Hippocampal formation (tissue), 2 donors: ENCODE results near the gene POC1A.

Experiments
- DNase-seq, 2 donors: peaks; one replicate each; lab custom pipeline; 2025; lab: John Stamatoyannopoulos, UW

Gene POC1A

DNA sequence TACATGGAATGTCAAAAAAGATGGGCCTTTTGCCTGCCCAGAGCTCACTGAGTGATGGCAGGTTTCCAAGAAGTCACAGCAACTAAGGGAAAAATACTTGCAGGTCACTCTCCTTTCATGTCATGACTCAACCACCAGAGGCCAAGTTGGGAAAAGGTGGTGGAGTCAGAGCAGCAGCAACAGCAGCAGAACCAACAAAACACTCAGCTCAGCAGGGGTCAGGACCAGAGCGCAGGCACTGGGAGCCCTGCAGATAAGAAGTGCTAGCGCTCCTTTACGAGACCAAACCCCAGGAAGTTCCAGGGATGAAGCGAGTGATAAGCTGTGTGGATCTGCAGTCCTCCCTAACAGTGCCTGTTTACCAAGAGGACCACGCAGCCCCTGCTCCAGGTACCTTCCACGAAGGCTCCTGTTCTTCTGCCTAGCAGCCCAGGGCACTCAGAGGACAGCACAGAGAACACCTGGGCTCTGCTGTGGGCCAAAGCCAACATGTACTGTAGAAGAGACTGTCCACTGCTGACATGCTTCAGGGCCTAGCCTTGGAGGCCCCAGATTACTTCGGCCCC is 26.0 kb downstream of the POC1A start:
- DNase-seq = no peak

GRCh38 chr3:52126500-52126899 is 27.7 kb downstream of the POC1A start:
- no peak for DNase-seq

- no peak for DNase-seq
These were observed 28.2 kb downstream of the POC1A start for GRCh38 chr3:52126036-52126435.

- DNase-seq = no peak
These were observed 29.5 kb downstream of the POC1A start for GRCh38 chr3:52124766-52125165.

DNA sequence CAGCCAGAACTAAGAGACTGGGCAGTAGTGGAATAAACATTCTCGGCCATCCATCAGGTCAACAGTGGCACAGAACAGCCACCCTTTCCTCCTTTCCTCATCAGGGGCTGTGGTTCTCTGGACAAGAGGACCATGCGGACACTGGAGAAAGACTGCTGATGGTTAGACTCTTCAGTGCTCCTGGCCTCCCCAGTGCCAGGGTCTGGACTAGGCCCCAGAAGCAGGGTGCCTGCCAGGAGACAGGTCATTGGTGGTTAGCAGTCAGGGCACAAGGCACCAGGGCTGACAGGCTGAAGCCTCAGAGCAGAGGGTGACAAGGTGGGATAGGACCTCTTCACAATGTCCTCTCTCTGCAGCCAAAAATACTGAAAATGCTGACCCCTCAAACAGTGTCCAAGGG is 30.1 kb downstream of the POC1A start:
- no peak for DNase-seq

DNA sequence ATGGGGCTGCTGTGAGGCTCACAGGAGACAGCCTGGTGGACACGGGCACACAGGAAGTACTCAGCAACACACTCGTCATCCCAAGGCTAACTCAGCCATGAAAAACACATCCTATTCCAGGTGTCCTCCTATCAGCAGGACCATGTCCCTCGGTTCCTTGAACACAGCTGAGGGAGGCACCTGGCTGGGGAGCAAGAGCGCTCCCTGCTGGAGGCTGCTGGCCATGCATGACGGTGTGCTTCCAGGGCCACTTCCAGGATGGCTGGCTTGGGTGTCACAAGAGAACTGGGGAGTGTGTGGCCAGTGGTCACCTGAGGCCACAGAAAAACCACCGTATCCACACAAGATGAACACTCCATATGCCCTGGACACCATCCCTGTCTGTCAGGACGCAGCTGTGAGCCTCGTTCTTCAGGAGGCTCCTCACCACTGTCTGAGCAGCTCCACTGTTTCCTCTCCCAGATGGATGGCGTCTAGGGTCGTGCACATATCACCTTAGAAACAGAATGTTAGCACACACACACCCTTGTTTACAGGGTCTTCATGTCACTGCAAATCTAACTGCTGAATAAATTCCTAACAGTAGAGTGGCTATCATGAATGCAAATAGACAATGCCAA is 31.0 kb downstream of the POC1A start:
- DNase-seq = peak; percentile 57 to 68

DNA sequence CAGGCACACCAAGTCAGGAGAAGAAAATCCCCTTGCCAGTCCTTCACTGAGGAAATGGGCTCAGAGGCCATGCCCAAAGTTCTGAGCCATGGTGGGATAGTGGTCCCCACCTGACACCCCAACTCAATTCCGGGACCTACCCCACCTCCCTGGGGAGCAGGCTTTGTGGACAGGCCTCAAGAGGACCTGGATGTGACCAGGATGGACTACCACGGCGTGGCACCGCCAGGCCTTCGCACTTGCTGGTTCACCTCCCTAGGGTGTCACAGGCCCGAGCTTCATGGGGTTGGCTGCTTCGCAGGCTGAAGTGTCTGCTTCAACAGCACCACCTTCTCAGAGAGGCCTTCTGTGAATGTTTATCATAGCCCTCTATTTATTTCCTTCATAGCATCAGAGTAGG is 31.7 kb downstream of the POC1A start:
- DNase-seq = no peak

DNA sequence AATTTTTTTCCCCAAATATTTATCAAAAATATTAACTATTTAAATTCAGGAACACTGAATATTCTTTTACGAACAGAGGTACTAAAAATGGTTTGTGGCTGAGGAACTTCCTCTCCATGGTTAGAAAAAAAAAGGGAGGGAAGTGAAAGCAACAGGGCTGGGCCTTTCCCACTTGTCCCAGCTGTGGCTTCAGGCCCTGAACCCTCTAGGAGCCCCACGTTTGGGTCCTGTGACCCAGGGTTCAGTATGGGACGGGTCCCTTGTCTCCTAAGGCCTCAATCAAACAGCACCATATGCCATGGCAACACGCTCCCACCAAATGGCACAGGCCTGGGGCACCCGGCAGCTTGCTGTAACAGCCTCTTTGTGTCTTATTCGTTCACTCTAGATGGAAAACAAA is 32.4 kb downstream of the POC1A start:
- DNase-seq = no peak

- no peak for DNase-seq
These were observed 32.8 kb downstream of the POC1A start for GRCh38 chr3:52121464-52121805.

DNA sequence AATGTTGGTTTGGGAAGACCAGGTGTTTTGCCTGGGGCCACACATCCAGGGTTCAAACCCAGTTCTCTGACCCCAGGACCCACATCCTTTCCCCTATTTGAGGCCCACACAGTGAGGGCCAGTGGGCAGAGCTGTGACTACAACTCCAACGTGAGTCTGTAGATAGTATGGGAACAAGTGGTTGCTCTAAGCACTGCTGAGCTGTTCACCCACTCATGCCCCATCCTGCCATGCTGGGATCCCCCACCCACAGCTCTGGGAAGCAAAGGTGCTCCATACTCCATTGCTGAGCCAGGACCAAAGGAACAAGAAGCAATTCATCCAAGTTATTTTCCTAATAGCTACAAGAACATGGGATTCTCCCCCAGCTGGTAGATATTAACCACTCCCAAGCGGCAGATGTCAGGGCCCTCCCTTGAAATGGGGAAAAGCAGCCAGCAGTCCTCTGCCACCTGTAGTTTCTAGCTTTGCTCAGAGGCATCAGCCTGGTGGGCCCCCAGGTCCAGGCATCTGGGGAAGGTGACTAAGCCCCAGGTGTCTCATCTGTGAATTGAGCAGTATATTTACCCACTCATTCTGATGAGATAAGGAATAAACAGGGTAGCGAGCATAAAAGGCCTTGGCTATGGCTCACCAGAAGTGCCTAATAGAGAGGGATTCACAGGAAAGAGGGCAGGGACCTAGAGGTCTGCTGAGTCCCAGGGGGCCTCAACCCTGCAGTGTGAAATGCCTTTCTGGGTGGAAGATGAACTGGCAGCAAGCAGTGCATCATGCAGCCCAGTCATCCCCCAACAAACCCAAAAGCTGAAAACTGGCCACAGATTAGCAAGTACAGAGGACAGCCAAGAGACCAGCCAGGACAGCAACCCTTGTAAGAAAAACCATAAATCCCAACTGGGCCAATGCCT is 33.4 kb downstream of the POC1A start:
- DNase-seq = no peak

GRCh38 chr3:52119826-52120225 is 34.4 kb downstream of the POC1A start:
- no peak for DNase-seq

- no peak for DNase-seq
These were observed 35.1 kb downstream of the POC1A start for GRCh38 chr3:52119099-52119498.

DNA sequence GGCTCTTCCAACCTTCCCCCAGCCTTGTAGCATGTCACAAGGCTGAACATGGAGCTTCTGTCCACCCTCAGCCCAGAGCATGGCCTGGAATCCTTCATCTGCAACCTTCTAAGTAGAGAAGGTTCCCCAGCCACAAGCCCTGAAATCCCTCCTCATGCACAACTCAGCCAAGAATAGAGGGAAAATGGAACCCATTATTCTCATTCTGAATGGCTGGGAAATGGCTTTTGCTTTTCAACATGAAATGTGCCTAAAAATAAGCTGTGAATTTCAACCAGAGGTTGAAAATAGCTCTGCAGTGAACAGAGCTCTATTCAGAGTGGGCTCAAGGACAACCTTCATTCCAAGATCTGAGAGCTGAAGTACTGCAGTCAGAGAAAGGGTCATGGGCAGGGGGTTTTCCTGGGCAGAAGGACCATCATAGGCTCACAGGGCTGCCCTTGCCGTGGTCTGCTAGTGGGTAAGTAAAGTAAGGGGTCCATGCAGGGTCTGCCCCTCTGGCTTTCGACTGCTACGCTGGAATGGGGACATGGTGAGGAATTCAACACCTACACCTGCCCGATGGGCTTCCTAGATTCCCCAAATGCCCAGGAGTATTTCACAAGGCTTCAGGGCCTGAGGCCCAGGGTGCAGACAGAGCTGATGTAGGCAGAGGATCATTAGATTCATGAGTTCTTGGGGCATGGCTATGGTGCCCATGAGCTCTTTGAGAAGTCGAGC is 35.9 kb downstream of the POC1A start:
- peak in 1 of 2 donors; percentile 67 for DNase-seq

DNA sequence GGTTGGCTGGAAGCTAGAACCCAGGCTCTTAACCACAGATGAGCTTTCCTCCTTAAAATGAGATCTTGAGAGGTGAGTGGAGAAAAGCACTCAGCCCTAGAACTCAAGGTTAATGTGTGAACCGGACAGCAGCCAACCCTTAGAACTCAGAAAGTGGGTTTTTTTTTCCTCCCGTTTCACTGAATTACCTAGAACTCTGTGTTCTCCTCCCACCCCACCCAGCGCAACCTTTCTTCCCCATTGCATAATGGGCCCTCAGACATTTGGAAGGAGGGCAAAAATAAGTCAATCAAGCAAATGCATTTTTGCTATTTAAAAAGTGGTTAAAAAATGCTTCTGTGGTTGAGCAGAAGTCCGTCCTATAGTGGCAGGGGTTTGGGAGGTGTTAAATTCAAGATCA is 36.7 kb downstream of the POC1A start:
- no peak for DNase-seq

DNA sequence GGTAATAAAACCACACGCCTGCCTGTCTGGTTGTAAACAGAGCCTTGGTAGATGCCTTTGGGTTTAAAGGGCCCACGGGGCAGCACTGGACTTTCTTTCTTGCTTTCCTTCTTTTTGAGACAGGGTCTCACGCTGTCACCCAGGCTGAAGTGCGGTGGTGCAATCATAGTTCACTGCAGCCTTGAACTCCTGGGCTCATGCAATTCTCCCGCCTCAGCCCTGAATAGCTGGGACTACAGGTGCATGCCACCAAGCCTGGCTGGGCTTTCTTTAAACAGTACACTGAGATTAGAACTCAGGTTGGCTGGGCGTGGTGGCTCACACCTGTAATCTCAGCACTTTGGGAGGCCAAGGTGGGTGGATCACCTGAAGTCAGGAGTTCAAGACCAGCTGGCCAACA is 42.2 kb downstream of the POC1A start:
- no peak for DNase-seq

DNA sequence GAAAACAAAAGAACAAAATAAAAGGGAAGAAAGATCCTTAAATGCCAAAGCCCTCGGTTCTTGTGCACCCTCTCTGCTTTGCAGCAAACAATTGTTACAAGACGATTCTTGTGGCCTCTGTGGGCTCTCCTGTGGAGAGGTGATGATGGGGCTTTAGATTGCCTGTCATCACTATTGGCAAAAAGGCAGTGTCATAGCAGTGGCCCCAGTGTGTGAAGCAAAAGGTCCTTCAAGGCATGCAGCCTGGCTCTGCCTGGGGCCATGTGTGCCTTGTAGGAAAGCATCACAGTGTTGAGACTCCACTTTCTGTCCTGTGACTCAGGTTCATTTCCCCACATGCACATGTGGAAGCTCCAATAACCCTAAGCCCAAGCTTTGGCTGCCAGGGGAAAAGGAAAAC is 43.7 kb downstream of the POC1A start:
- DNase-seq = no peak

GRCh38 chr3:52109611-52110301 is 44.5 kb downstream of the POC1A start:
- peak in 1 of 2 donors; percentile 26 for DNase-seq

DNA sequence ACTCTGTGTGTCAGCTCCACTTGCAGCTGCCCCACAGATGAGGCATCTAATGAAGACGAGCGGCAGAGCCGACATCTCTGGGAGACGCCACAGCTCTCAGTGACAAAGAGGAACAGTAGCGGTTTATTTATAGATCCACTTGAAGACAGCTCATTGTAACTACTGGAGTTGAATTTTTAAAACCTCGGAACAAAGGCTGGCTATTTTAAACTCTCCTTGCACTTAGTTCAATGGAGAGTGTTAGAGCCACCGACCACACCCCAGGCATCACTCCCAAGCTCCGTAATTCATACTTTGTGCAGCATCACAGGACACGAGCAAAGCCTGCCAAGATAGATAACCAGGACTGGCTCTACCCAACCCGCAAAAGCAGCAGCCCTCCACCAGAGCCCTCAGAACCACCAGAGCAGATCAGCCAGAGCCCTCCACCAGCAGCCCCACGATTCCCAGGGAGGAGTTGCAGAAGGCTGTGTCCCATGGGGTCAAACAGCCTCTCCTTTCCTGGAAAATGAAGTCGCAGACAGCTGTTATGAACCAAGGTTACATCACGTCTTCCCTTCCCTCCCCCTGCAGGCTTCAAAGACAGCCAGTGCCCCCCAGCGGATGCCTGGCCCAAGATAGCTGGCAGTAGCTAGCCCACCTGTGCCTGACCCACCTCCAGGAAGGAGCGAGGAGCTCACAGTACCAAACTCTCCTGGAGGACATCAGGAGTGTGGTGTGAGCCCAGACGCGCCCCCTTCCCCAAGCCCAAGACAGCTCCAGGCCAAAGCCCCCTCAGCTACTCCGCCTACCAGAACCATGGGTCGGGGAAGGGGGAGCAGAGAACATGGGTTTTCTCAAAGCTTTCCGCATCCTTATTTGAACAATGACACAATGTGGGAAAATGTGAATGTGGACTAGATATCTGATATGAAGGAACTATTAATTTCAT is 45.7 kb downstream of the POC1A start:
- DNase-seq = peak; percentile 55 to 62

- no peak for DNase-seq
These were observed 47.1 kb downstream of the POC1A start for GRCh38 chr3:52106951-52107611.
